AG08396 (cell line): ENCODE measurements around the gene MTERF1.
"Not testable (repeated sequence)": the region's sequence is repeated elsewhere in the genome, so short reads cannot be mapped to it uniquely, and the experiment has no call there.

ENCODE experiments used
- DNase-seq: peaks from one replicate; pipeline ENCODE4 v3.0.0; 2012; ENCODE audit warnings: low spot score, mixed read lengths

The MTERF1 gene

GRCh38 chr7:91883676-91884362 lies 3.3 kb upstream of the MTERF1 start:
- no peak for DNase-seq

GRCh38 chr7:91880016-91880412 lies 488 bp downstream of the MTERF1 start:
- DNase-seq = no peak

GRCh38 chr7:91876391-91877133 lies 3.9 kb downstream of the MTERF1 start:
- no peak for DNase-seq

GRCh38 chr7:91875851-91876250 lies 4.7 kb downstream of the MTERF1 start:
- DNase-seq = no peak

DNA sequence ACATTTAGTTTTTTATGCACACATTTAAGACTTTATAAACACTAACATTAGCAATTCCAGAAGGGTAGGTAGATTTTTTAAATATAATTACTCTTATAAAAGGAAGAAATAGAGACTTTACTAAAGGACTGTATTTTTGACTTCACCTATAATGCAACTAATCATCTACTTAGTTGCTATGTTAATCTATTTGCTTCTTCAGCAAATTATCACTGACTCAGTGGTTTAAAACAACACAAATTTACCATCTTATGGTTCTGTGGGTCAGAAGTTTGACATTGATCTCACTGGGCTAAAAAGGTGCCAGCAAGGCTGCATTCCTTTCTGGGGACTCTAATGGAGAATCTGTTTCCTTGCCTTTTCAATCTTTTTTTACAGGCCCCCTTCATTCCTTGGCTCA lies 7.6 kb downstream of the MTERF1 start:
- no peak for DNase-seq

DNA sequence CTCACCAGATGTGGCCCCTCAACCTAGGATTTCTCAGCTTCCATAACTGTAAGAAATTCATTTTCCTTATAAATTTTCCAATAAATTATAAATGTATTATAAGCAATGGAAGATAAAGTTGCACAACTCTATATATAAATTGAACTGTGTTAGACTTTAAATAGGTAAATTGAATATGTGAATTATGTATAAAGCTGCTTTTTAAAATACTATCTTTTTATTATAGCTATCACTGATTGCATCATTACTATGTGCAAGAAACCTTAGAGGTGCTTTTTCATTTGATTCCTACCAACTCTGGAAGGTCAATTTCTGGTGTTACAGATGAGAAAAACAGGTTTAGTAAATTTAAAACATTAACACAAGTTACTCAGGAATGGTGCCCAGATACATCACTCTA lies 8.4 kb downstream of the MTERF1 start:
- no peak for DNase-seq

DNA sequence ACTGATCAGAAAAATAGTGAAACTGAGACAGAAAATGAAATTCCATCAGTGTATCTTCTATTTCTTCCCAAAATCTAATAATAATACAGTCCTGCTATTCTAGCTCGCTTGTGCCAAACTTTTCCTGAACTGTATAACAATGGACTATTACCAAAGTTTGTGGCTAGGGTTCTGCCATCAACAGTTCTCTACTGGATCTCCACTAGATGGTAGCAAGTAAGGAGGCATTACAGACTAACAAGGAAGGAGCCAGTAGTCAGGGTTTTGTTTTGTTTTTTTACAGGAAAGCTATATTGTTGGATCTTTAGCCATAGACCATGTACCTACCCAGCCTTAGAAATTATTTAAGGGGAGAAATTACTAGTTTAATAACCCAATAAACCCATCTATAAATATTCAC lies 10.8 kb downstream of the MTERF1 start:
- no peak for DNase-seq

DNA sequence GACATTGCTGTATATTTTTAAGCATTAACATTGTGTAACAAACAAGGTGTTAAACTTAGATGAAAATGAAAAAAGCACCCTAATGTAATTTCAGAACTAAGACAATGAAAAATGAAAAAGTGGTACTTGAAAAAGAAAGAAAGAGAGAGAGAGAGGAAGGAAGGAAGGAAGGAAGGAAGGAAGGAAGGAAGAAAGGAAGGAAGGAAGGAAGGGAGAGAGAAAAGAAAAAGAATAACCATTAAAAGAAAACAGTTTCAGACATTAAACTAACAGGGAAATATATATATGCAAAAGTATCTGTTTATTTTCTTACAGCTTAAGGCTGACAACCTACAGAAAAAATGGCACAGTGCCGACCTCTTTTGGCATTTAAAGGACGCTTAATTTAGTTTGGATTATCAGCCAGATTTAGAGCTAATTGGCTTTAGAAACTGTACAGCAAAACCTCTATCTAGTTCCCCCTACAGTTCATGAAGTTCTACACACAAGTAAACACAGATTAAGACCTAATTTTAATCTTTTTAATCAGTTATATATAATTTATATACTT lies 13.8 kb downstream of the MTERF1 start:
- no peak for DNase-seq

GRCh38 chr7:91865511-91865910 lies 15.0 kb downstream of the MTERF1 start:
- no peak for DNase-seq

DNA sequence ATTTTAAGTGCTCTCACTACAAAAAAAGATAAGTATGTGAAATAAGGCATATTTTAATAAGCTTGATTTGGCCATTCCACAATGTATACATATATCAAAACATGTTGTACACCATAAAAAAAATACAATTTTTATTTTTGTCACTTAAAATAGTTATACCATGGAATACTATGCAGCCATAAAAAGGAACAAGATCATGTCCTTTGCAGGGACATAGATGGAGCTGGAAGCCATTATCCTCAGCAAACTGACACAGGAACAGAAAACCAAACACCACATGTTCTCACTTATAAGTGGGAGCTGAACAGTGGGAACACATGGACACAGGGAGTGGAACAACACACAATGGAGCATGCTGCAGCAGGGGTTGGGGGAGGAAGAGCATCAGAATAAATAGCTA lies 15.9 kb downstream of the MTERF1 start:
- not testable (repeated sequence) for DNase-seq

DNA sequence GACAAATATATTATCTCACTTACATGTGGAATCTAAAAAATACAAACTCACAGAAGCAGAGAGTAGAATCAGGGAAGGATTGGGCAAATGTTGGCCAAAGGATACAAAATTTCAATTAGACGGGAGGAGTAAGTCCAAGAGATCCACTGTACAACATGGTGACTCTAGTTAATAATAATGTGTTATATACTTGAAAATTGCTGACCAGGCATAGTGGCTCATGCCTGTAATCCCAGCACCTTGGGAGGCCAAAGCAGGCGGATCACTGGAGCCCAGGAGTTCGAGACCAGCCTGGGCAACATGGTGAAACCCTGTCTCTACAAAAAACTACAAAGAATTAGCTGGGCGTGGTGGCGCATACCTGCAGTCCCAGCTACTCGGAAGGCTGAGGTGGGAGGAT lies 16.4 kb downstream of the MTERF1 start:
- DNase-seq = no peak

DNA sequence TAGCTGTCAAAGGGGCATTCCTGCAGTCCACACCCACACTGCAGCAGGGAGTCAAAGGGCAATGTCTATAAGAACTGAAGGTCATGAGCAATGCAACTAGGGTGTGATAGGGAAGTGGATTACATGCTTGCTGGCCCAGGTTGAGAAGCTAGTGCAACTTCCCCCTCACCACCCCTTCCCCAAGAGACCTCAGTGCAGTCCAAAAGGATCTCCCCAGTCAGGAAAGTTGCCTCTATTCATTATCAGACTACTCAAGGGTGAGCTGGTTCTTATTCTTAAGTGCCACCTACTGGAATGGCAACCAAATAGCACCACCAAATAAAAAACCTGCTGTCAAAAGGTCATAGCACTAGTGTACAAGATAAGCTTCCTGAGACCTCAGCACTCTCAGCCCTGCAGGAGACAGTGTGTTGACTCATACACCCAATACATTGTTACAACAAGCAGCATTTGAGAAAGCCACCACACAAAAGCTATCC lies 28.2 kb downstream of the MTERF1 start:
- no peak for DNase-seq

DNA sequence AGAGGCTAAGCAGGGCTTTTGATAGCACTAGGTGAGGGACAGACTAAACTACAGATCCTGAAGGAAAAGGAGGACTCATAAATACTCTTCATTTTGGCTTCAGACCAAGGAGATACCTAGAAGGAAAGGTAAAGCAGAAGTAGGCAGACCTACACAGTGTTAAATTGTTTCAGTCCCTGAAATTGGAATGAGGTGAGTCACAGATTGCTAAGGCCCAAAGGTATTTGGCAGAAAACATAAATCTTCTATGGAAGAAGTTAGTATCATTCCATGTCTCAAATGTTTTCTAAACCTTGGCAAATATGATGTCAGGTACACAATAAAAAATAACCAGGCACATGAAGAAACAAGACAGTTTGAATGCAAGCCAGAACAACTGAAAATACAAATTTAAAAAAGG lies 30.0 kb downstream of the MTERF1 start:
- DNase-seq = peak; percentile 10

DNA sequence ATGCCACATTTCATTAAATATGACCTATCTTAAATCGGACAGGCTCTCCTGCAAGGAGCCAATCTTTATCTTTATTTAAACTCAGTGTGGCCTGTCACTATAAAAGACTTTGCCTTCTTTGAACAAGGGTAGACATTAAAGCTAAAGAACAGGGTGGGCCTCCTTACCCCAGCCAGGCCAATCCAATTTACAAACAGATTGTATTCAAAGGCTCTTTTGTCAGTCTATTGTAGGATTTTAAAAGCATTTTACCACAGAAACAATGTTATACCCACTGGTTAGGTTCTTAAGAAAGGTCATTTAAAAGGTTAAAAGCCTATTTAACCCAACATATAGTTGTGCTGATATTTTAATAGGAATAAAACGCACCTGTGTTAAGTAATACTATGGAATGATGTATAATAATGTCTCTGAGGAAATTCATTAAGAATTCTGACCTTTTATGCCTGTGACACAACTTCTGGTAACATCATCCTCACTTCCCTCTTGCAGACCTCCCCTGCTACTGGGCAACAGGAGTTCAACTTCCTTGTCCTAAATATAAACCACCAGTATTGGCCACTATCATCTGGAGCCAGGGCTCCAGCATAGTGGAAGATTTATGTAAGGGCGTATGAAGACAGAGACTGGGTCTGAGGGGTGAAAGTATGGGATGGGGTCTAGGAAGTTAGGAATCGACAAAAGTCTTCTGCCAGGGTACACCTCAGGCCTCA lies 32.5 kb downstream of the MTERF1 start:
- DNase-seq = no peak

DNA sequence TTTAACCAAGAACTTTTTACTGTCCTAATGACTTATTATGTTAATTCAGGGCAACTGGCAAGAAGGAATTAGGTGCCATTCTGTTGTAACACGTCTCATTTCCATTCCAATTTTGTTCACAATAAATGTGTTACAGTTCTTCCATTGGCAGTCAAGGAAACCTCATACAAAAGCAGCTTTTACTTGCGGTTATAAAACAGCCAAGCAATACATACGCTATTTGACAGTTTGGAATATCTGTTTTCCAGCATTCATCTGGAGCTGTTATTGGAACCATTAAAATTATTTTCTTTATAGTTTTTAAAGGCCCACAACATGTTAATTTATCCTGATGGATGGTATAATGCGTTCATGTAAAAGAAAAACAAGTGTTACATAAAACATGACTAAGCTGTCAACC lies 33.3 kb downstream of the MTERF1 start:
- DNase-seq = no peak

DNA sequence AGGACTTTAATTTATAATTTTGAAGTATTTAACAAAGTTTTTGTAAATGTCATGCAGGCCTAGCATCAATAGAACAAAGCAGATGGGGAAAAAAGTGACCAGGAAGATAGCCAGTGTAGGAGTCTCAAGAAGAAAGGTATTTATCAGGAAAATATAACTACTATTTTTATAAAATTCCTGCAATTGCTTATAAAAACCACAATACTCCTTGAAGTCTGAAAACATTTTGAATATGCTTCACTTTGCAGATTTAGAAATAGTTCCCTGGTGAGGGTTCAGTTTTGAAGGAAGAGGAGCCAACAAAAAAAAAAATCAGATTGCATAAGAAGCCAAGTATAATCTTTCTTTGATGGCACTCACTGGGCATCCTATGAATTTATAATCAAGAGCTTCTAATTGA lies 34.1 kb downstream of the MTERF1 start:
- no peak for DNase-seq

- no peak for DNase-seq
These were observed 36.7 kb downstream of the MTERF1 start for GRCh38 chr7:91843831-91844230.

GRCh38 chr7:91838439-91838838 lies 42.1 kb downstream of the MTERF1 start:
- DNase-seq = no peak

GRCh38 chr7:91837397-91838070 lies 43.0 kb downstream of the MTERF1 start:
- no peak for DNase-seq

GRCh38 chr7:91835826-91836368 lies 44.6 kb downstream of the MTERF1 start:
- DNase-seq = no peak

- DNase-seq = no peak
These were observed 45.2 kb downstream of the MTERF1 start for GRCh38 chr7:91835091-91835825.
